ENCODE results near the gene C3. TPM values are rescaled to one million over a fixed set of nuclear protein-coding genes. Genes with fewer than 3 reads are reported as not detected.
"Not testable (repeated sequence)": the region's sequence is repeated elsewhere in the genome, so short reads cannot be mapped to it uniquely, and the experiment has no call there.

C3 gene
- polyA plus RNA-seq, 2 donors = 25.6 to 137 TPM

GRCh38 chr19:6710273-6711077 is 10.0 kb downstream of the C3 start:
- Histone ChIP-seq H3K27ac (ENCODE audit: low read depth in 2 of 2, low read length in 1 of 2) (no peak overlapping the region), H3K4me1 (ENCODE audit: control insufficient read depth in 2 of 2, insufficient read depth in 2 of 2, low read length in 1 of 2) (no peaks in the 10 kb centered on the region), H3K9me3 (ENCODE audit: control insufficient read depth in 2 of 2, insufficient read depth in 1 of 2, low read depth in 1 of 2, low read length in 1 of 2) (no peaks in the 10 kb centered on the region), H3K36me3 (ENCODE audit: control insufficient read depth in 2 of 2, insufficient read depth in 2 of 2, low read length in 1 of 2) (no peaks in the 10 kb centered on the region), H3K4me3 (ENCODE audit: low read depth in 1 of 2, low read length in 2 of 2) (no peak overlapping the region), H3K27me3 (ENCODE audit: control insufficient read depth in 1 of 2, insufficient read depth in 2 of 2, low read length in 2 of 2) (no peaks in the 10 kb centered on the region)
- WGBS, 2 donors = 22 to 33% methylated on average over 28 to 30 of the region's 30 CpGs

- no peaks in the 10 kb centered on the region for H3K36me3 ChIP-seq (ENCODE audit: control insufficient read depth in 2 of 2, insufficient read depth in 2 of 2, low read length in 1 of 2)
- H3K27ac ChIP-seq (ENCODE audit: low read depth in 2 of 2, low read length in 1 of 2) = no peak overlapping the region
- H3K27me3 ChIP-seq (ENCODE audit: control insufficient read depth in 1 of 2, insufficient read depth in 2 of 2, low read length in 2 of 2) = no peaks in the 10 kb centered on the region
- no peaks in the 10 kb centered on the region for H3K9me3 ChIP-seq (ENCODE audit: control insufficient read depth in 2 of 2, insufficient read depth in 1 of 2, low read depth in 1 of 2, low read length in 1 of 2)
- H3K4me3 ChIP-seq (ENCODE audit: low read depth in 1 of 2, low read length in 2 of 2) = no peak overlapping the region
- WGBS, 2 donors = 50 to 51% methylated on average over 13 to 14 of the region's 14 CpGs
- H3K4me1 ChIP-seq (ENCODE audit: control insufficient read depth in 2 of 2, insufficient read depth in 2 of 2, low read length in 1 of 2) = no peaks in the 10 kb centered on the region
Measured at GRCh38 chr19:6709549-6709948, 10.9 kb downstream of the C3 start.

DNA sequence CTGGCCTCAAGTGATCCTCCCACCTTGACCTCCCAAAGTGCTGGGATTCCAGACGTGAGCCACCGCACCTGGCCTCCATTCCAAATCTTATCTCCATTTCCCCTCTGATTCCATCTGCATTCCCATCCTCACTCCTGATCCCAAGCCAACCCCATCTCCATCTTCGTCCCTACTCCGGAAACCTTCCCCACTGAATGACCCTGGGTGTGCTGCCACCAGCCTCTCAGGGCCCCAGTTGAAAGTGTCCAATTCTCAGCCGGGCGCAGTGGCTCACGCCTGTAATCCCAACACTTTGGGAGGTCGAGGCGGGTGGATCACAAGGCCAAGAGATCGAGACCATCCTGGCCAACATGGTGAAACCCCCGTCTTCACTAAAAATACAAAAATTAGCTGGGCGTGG is 11.5 kb downstream of the C3 start:
- not testable (repeated sequence) for H3K36me3 ChIP-seq (ENCODE audit: control insufficient read depth in 2 of 2, insufficient read depth in 2 of 2, low read length in 1 of 2); H3K27me3 ChIP-seq (ENCODE audit: control insufficient read depth in 1 of 2, insufficient read depth in 2 of 2, low read length in 2 of 2); H3K9me3 ChIP-seq (ENCODE audit: control insufficient read depth in 2 of 2, insufficient read depth in 1 of 2, low read depth in 1 of 2, low read length in 1 of 2); H3K27ac ChIP-seq (ENCODE audit: low read depth in 2 of 2, low read length in 1 of 2); H3K4me3 ChIP-seq (ENCODE audit: low read depth in 1 of 2, low read length in 2 of 2); H3K4me1 ChIP-seq (ENCODE audit: control insufficient read depth in 2 of 2, insufficient read depth in 2 of 2, low read length in 1 of 2)
- 85 to 89% methylated on average over 12 of the region's 12 CpGs for WGBS, 2 donors

DNA sequence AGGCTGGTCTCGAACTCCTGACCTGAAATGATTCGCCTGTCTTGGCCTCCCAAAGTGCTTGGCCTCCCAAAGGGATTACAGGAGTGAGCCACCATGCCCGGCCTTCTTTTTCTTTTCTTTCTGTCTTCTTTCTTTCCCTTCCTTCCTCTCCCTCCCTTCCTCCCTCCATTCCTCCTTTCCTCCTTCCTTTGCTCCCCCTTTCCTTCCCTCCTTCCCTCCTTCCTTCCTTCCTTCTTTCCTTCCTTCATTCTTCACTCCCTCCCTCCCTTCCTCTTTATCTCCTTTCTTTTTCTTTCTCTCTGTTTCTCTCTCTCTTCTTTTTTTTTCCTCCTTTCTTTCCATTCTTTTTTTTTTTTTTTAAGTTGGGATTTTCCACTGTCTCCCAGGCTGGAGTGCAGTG is 12.1 kb downstream of the C3 start:
- Histone ChIP-seq H3K4me3 (ENCODE audit: low read depth in 1 of 2, low read length in 2 of 2) (no peak overlapping the region), H3K27ac (ENCODE audit: low read depth in 2 of 2, low read length in 1 of 2) (no peak overlapping the region), H3K27me3 (ENCODE audit: control insufficient read depth in 1 of 2, insufficient read depth in 2 of 2, low read length in 2 of 2) (no peaks in the 10 kb centered on the region), H3K9me3 (ENCODE audit: control insufficient read depth in 2 of 2, insufficient read depth in 1 of 2, low read depth in 1 of 2, low read length in 1 of 2) (no peaks in the 10 kb centered on the region), H3K36me3 (ENCODE audit: control insufficient read depth in 2 of 2, insufficient read depth in 2 of 2, low read length in 1 of 2) (no peaks in the 10 kb centered on the region), H3K4me1 (ENCODE audit: control insufficient read depth in 2 of 2, insufficient read depth in 2 of 2, low read length in 1 of 2) (no peaks in the 10 kb centered on the region)
- WGBS, 2 donors = 82 to 83% methylated on average over 3 of the region's 3 CpGs

GRCh38 chr19:6707658-6708018 is 12.8 kb downstream of the C3 start:
- H3K4me1 ChIP-seq (ENCODE audit: control insufficient read depth in 2 of 2, insufficient read depth in 2 of 2, low read length in 1 of 2) = no peaks in the 10 kb centered on the region
- H3K4me3 ChIP-seq (ENCODE audit: low read depth in 1 of 2, low read length in 2 of 2) = no peak overlapping the region
- H3K27me3 ChIP-seq (ENCODE audit: control insufficient read depth in 1 of 2, insufficient read depth in 2 of 2, low read length in 2 of 2) = no peaks in the 10 kb centered on the region
- 77 to 78% methylated on average over 14 to 16 of the region's 16 CpGs for WGBS, 2 donors
- H3K36me3 ChIP-seq (ENCODE audit: control insufficient read depth in 2 of 2, insufficient read depth in 2 of 2, low read length in 1 of 2) = no peaks in the 10 kb centered on the region
- H3K9me3 ChIP-seq (ENCODE audit: control insufficient read depth in 2 of 2, insufficient read depth in 1 of 2, low read depth in 1 of 2, low read length in 1 of 2) = no peaks in the 10 kb centered on the region
- no peak overlapping the region for H3K27ac ChIP-seq (ENCODE audit: low read depth in 2 of 2, low read length in 1 of 2)

DNA sequence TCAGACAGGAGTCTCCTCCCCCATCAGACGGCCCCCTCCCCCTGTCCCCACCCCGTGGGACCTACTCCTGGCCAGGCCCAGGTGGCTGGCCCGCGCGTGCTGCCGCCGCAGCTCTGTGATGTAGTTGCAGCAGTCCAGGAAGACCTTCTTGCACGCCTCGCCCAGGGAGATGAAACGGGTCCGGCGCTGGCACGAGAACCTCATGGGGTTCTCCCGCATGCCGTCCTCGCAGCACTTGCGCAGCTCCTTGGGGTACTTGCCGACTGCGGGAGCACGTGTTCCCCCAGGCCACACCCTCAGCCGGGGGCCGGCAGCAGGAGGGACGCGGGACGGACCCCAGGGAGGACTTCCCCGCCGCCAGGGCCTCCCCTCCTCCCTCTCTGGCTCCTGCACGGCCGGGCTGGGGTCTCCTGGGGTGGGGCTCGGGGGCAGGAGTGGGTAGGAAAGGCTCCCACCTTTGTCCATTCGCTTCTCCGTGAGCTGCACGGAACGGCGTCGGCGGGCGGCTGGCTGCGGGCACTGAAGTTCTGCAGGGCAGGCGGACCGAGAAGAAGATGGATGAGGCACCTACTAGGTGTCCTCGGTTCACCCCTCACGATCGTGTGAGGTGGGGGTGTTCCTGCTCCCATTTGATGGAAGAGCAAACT is 13.3 kb downstream of the C3 start:
- H3K4me3 ChIP-seq (ENCODE audit: low read depth in 1 of 2, low read length in 2 of 2) = no peak overlapping the region
- H3K4me1 ChIP-seq (ENCODE audit: control insufficient read depth in 2 of 2, insufficient read depth in 2 of 2, low read length in 1 of 2) = no peaks in the 10 kb centered on the region
- no peaks in the 10 kb centered on the region for H3K27me3 ChIP-seq (ENCODE audit: control insufficient read depth in 1 of 2, insufficient read depth in 2 of 2, low read length in 2 of 2)
- H3K9me3 ChIP-seq (ENCODE audit: control insufficient read depth in 2 of 2, insufficient read depth in 1 of 2, low read depth in 1 of 2, low read length in 1 of 2) = no peaks in the 10 kb centered on the region
- 87 to 90% methylated on average over 42 to 44 of the region's 44 CpGs for WGBS, 2 donors
- no peak overlapping the region for H3K27ac ChIP-seq (ENCODE audit: low read depth in 2 of 2, low read length in 1 of 2)
- H3K36me3 ChIP-seq (ENCODE audit: control insufficient read depth in 2 of 2, insufficient read depth in 2 of 2, low read length in 1 of 2) = no peaks in the 10 kb centered on the region

DNA sequence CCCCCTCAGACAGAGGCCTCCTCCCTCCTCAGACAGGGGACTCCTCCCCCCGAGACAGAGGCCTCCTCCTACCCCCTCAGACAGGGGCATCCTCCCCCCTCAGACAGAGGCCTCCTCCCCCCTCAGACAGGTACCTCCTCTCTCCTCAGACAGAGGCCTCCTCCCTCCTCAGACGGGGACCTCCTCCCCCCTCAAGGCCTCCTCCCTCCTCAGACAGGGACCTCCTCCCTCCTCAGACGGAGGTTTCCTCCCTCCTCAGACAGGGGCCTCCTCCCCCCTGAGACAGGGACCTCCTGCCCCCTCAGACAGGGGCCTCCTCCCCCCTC is 13.9 kb downstream of the C3 start:
- no peaks in the 10 kb centered on the region for H3K27me3 ChIP-seq (ENCODE audit: control insufficient read depth in 1 of 2, insufficient read depth in 2 of 2, low read length in 2 of 2)
- no peaks in the 10 kb centered on the region for H3K4me1 ChIP-seq (ENCODE audit: control insufficient read depth in 2 of 2, insufficient read depth in 2 of 2, low read length in 1 of 2)
- H3K27ac ChIP-seq (ENCODE audit: low read depth in 2 of 2, low read length in 1 of 2) = no peak overlapping the region
- no peak overlapping the region for H3K4me3 ChIP-seq (ENCODE audit: low read depth in 1 of 2, low read length in 2 of 2)
- no peaks in the 10 kb centered on the region for H3K36me3 ChIP-seq (ENCODE audit: control insufficient read depth in 2 of 2, insufficient read depth in 2 of 2, low read length in 1 of 2)
- WGBS, 2 donors = 55 to 74% methylated on average over 3 of the region's 3 CpGs
- H3K9me3 ChIP-seq (ENCODE audit: control insufficient read depth in 2 of 2, insufficient read depth in 1 of 2, low read depth in 1 of 2, low read length in 1 of 2) = no peaks in the 10 kb centered on the region

GRCh38 chr19:6705931-6706632 is 14.4 kb downstream of the C3 start:
- Histone ChIP-seq H3K9me3 (ENCODE audit: control insufficient read depth in 2 of 2, insufficient read depth in 1 of 2, low read depth in 1 of 2, low read length in 1 of 2) (no peaks in the 10 kb centered on the region), H3K27ac (ENCODE audit: low read depth in 2 of 2, low read length in 1 of 2) (no peak overlapping the region), H3K36me3 (ENCODE audit: control insufficient read depth in 2 of 2, insufficient read depth in 2 of 2, low read length in 1 of 2) (no peaks in the 10 kb centered on the region), H3K27me3 (ENCODE audit: control insufficient read depth in 1 of 2, insufficient read depth in 2 of 2, low read length in 2 of 2) (no peaks in the 10 kb centered on the region), H3K4me3 (ENCODE audit: low read depth in 1 of 2, low read length in 2 of 2) (no peak overlapping the region), H3K4me1 (ENCODE audit: control insufficient read depth in 2 of 2, insufficient read depth in 2 of 2, low read length in 1 of 2) (no peaks in the 10 kb centered on the region)
- WGBS, 2 donors = 70 to 80% methylated on average over 11 of the region's 11 CpGs

GRCh38 chr19:6700586-6701316 is 19.7 kb downstream of the C3 start:
- 87 to 90% methylated on average over 8 of the region's 8 CpGs for WGBS, 2 donors
- H3K27ac ChIP-seq (ENCODE audit: low read depth in 2 of 2, low read length in 1 of 2) = no peak overlapping the region

More at GRCh38 chr19:6700586-6701316, 19.7 kb downstream of the C3 start:
- Histone ChIP-seq H3K27me3 (ENCODE audit: control insufficient read depth in 1 of 2, insufficient read depth in 2 of 2, low read length in 2 of 2) (no peaks in the 10 kb centered on the region), H3K9me3 (ENCODE audit: control insufficient read depth in 2 of 2, insufficient read depth in 1 of 2, low read depth in 1 of 2, low read length in 1 of 2) (no peaks in the 10 kb centered on the region), H3K4me1 (ENCODE audit: control insufficient read depth in 2 of 2, insufficient read depth in 2 of 2, low read length in 1 of 2) (no peaks in the 10 kb centered on the region), H3K4me3 (ENCODE audit: low read depth in 1 of 2, low read length in 2 of 2) (no peak overlapping the region), H3K36me3 (ENCODE audit: control insufficient read depth in 2 of 2, insufficient read depth in 2 of 2, low read length in 1 of 2) (no peaks in the 10 kb centered on the region)
